Pancreas (tissue), 10 donors: ENCODE results near the gene SUPT5H. TPM values are rescaled to one million over a fixed set of nuclear protein-coding genes. Genes with fewer than 3 reads are reported as not detected.

Source experiments
- ATAC-seq, 4 donors: fragments of 200-7000 bp; cut with Tn5 transposase; one replicate each; pipeline versions ENCODE4 v1.8.0 to v1.9.1; 2020; ENCODE audit warnings: mild to moderate bottlenecking in 4 of 4, moderate library complexity in 4 of 4
- DNase-seq, 6 donors: peaks; one replicate each; pipeline ENCODE4 v3.0.0-alpha.2; 2020
- FAIRE-seq: peaks from 2 replicates; lab custom pipeline; 2012; peaks lifted over from hg19 to GRCh38; lab: Jason Lieb, UNC
- H3K27ac ChIP-seq, 4 donors: fragments of 200-600 bp; sonication (generic); 1 replicate in 3 of 4; 2 replicates in 1 of 4; pipeline versions ENCODE4 v1.5.0 to v1.8.0; 2020
- H3K27me3 ChIP-seq, 4 donors: fragments of 200-600 bp; one replicate each; pipeline ENCODE4 v1.8.0; 2021
- H3K36me3 ChIP-seq, 3 donors: fragments of 200-600 bp; sonication (generic) in 1 of 3; one replicate each; pipeline versions ENCODE4 v1.5.0 to v1.8.0; 2020 to 2021
- H3K4me1 ChIP-seq, 3 donors: fragments of 200-600 bp; one replicate each; pipeline ENCODE4 v1.8.0; 2021
- H3K4me3 ChIP-seq, 4 donors: fragments of 200-600 bp; sonication (generic) in 2 of 4; one replicate each; pipeline versions ENCODE4 v1.5.0 to v1.8.0; 2020 to 2021
- H3K9me3 ChIP-seq, 4 donors: fragments of 200-600 bp; one replicate each; pipeline ENCODE4 v1.8.0; 2021
- CTCF ChIP-seq, 4 donors: fragments of 200-600 bp; sonication (generic) in 3 of 4; IDR thresholded peaks; one replicate each; pipeline versions ENCODE4 v1.5.0 to v1.8.0; 2021; ENCODE audit warnings: antibody characterized with exemption in 4 of 4
- WGBS, 2 donors: extraction: QIAGEN DNeasy Blood & Tissue Kit; methylation state at CpG; one replicate each; pipeline ENCODE4 v1.1.7; 2013; 5-methylcytosine and 5-hydroxymethylcytosine counted together
- intact Hi-C, 3 donors: fragments of 100-400 bp; cut with DNase I; formaldehyde crosslinking; loops; one replicate each; pipeline versions ENCODE4 v1.11.1 to v1.14.2; 2022
- polyA plus RNA-seq, 2 donors: library from polyadenylated mRNA; stranded (reverse); fragments of 200-250 nt; gene quantifications; one replicate each; pipeline ENCODE4 v1.2.3, GENCODE V29; 2013
- total RNA-seq, 6 donors: library from RNA; stranded (reverse); fragmentation: NEBNext Ultra II Directional in 4 of 6; extraction: Animal tissue kit (Norgen Biotek cat#: 25700) in 4 of 6; gene quantifications; one replicate each; pipeline versions ENCODE4 v1.2.1 to v1.2.4, GENCODE V29; 2021 to 2023
- donor health status: healthy with polysubstance abuse.
- donor health status: DM: no; HTN: no; CAD: no; lungs with moderate emphysema.
- donor health status: DM: no; HTN: no; CAD: no.
- donor health status: control.
- donor health status: control.
- donor health status: Bipolar disorder and iron deficiency.
- donor health status: DM: yes; HTN: yes; CAD: no.
- donor health status: DM: no; HTN: no; CAD: no.
- donor health status: DM: no; HTN: no; CAD: no.
- donor health status: DM: yes; HTN: yes; CAD: no.

Gene SUPT5H
- total and polyA plus RNA-seq, 8 donors: 49.3 to 229 (median 60.7) TPM

- intact Hi-C loops: no loop called here
- peaks cover 0 to 29% (median 0%) of the 10 kb centered on the region in 4 donors for H3K27me3 ChIP-seq
- WGBS, 2 donors: 66 to 77% methylated on average over 9 of the region's 9 CpGs
Observed at GRCh38 chr19:39508629-39509028, 63.2 kb downstream of the SUPT5H start.

GRCh38 chr19:39509233-39509632, 63.9 kb downstream of the SUPT5H start:
- Histone ChIP-seq H3K27me3 (peaks cover 0 to 34% (median 0%) of the 10 kb centered on the region in 4 donors), H3K36me3 (no peaks in the 10 kb centered on the region), H3K4me3 (no peak overlapping the region), H3K4me1 (no peaks in the 10 kb centered on the region), H3K9me3 (no peaks in the 10 kb centered on the region), H3K27ac (no peak overlapping the region)
- intact Hi-C loops: no loop called here
- no peak for DNase-seq
- no peak for FAIRE-seq
- TF ChIP-seq CTCF (IDR thresholded peaks at IDR 0.05): no peak
- ATAC-seq: no peak
- WGBS, 2 donors: 36 to 45% methylated on average over 2 of the region's 2 CpGs

More at GRCh38 chr19:39508629-39509028, 63.2 kb downstream of the SUPT5H start:
- H3K27ac ChIP-seq: no peak overlapping the region
- ATAC-seq: no peak
- H3K36me3 ChIP-seq: no peaks in the 10 kb centered on the region
- FAIRE-seq: no peak
- no peak overlapping the region for H3K4me3 ChIP-seq
- no peaks in the 10 kb centered on the region for H3K4me1 ChIP-seq
- TF ChIP-seq CTCF (IDR thresholded peaks at IDR 0.05): no peak
- no peak for DNase-seq
- no peaks in the 10 kb centered on the region for H3K9me3 ChIP-seq

DNA sequence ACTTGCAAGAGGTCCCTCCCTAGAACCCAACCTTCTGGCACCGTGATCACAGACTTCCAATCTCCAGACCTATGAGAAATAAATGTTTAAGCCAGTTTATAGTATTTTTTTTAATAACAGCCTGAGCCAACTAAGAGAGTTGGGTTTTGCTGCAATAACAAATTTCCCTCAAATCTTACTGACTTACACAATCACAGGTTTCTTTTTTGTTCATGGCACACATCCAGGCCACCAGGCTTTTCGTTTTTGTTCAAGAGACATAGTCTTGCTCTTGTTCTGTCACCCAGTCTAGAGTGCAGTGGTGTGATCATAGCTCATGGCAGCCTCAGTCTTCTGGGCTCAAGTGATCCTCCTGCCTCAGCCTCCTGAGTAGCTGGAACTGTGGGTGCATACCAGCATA, 67.6 kb downstream of the SUPT5H start:
- Histone ChIP-seq H3K27me3 (peaks cover 0 to 30% (median 2%) of the 10 kb centered on the region in 4 donors), H3K27ac (no peak overlapping the region), H3K4me1 (no peaks in the 10 kb centered on the region), H3K4me3 (no peak overlapping the region), H3K36me3 (no peaks in the 10 kb centered on the region), H3K9me3 (no peaks in the 10 kb centered on the region)
- FAIRE-seq (no peak), DNase-seq (no peak), ATAC-seq (no peak)
- 40% methylated on average over 2 of the region's 2 CpGs for WGBS, 2 donors
- intact Hi-C loops: no loop called here
- no peak for TF ChIP-seq CTCF (IDR thresholded peaks at IDR 0.05)

- intact Hi-C loops: no loop called here
- FAIRE-seq (no peak), ATAC-seq (peak; percentile 50 to 57 (median 52)), DNase-seq (no peak)
- Histone ChIP-seq H3K4me3 (peak within 1 kb of the TSS in 3 of 4 donors; percentile 12 to 41 (median 28)), H3K27me3 (peaks cover 0 to 27% (median 2%) of the 10 kb centered on the region in 4 donors), H3K27ac (no peak within 1 kb of the TSS), H3K36me3 (no peaks in the 10 kb centered on the region), H3K4me1 (no peaks in the 10 kb centered on the region), H3K9me3 (no peaks in the 10 kb centered on the region)
- WGBS, 2 donors: 1 to 2% methylated on average over 52 to 56 of the region's 56 CpGs
- TF ChIP-seq CTCF (IDR thresholded peaks at IDR 0.05): no peak
Observed at GRCh38 chr19:39514840-39515550, 69.6 kb downstream of the SUPT5H start, which contains the start of gene SELENOV. Gene SELENOV, plus strand, starts transcription at chr19:39515139. Its CDS starts 74 bp downstream, at chr19:39515213.
